ENCODE measurements around the gene SUSD1.

SUSD1 gene

GRCh38 chr9:112006361-112007020 is 168.6 kb downstream of the SUSD1 start:
- no peak overlapping the region for H3K9ac ChIP-seq (ENCODE audit: low read depth, low read length, poor library complexity, severe bottlenecking)
- H3K27me3 ChIP-seq (ENCODE audit: insufficient read depth, low read length, poor library complexity, severe bottlenecking) = no peaks in the 10 kb centered on the region
- no peak overlapping the region for H3K4me3 ChIP-seq (ENCODE audit: low read length, poor library complexity, severe bottlenecking)
- H3K79me2 ChIP-seq (ENCODE audit: insufficient read depth, low read length) = no peaks in the 10 kb centered on the region
- peaks cover 7% of the 10 kb centered on the region for H3K4me1 ChIP-seq (ENCODE audit: insufficient read depth, low read length, poor library complexity, severe bottlenecking)
- H3F3A ChIP-seq (ENCODE audit: low read depth) = no peaks in the 10 kb centered on the region
- no peak for TF ChIP-seq EZH2phosphoT487 (IDR thresholded peaks at IDR 0.05; ENCODE audit: borderline replicate concordance)
- TF ChIP-seq CTCF (conservative IDR thresholded peaks at IDR 0.05; ENCODE audit: low read length) = no peak
- no peak overlapping the region for H2AFZ ChIP-seq (ENCODE audit: low read length)
- no peaks in the 10 kb centered on the region for H3K36me3 ChIP-seq (ENCODE audit: insufficient read depth, low read length)
- no peaks in the 10 kb centered on the region for H4K20me1 ChIP-seq (ENCODE audit: insufficient read depth, low read length, poor library complexity, severe bottlenecking)
- no peak overlapping the region for H3K4me2 ChIP-seq (ENCODE audit: low read depth, low read length, poor library complexity, severe bottlenecking)
- H3K9me3 ChIP-seq (ENCODE audit: insufficient read depth, low read depth, low read length) = no peaks in the 10 kb centered on the region
- no peaks in the 10 kb centered on the region for H3K9me2 ChIP-seq (replicated peaks; ENCODE audit: low read depth, low read length)

DNA sequence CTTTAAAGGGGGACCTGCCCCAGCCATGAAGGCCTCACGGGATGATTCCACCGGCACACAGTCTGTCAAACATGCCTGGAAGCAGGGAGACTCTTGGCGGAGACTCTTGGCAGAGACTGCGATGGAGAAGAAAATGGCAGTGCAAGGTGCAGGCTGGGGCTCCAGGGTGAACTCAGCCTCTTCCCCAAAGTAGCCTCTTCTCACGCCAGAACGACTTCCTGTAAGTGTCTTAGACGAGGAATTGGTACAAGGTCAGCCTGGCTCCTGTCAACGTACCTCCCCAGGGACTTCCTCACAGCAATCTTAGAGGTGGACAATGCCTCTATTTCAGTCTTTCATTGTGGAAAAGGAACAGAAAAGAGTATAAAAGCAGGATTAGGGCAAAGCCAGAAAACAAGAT is 169.2 kb downstream of the SUSD1 start:
- no peaks in the 10 kb centered on the region for H4K20me1 ChIP-seq (ENCODE audit: insufficient read depth, low read length, poor library complexity, severe bottlenecking)
- H3F3A ChIP-seq (ENCODE audit: low read depth) = no peaks in the 10 kb centered on the region
- H3K9me3 ChIP-seq (ENCODE audit: insufficient read depth, low read depth, low read length) = no peaks in the 10 kb centered on the region
- H3K4me2 ChIP-seq (ENCODE audit: low read depth, low read length, poor library complexity, severe bottlenecking) = no peak overlapping the region
- no peaks in the 10 kb centered on the region for H3K27me3 ChIP-seq (ENCODE audit: insufficient read depth, low read length, poor library complexity, severe bottlenecking)
- H3K9ac ChIP-seq (ENCODE audit: low read depth, low read length, poor library complexity, severe bottlenecking) = no peak overlapping the region
- H3K4me3 ChIP-seq (ENCODE audit: low read length, poor library complexity, severe bottlenecking) = no peak overlapping the region
- peaks cover 7% of the 10 kb centered on the region for H3K4me1 ChIP-seq (ENCODE audit: insufficient read depth, low read length, poor library complexity, severe bottlenecking)
- H2AFZ ChIP-seq (ENCODE audit: low read length) = no peak overlapping the region
- TF ChIP-seq EZH2phosphoT487 (IDR thresholded peaks at IDR 0.05; ENCODE audit: borderline replicate concordance) (no peak), CTCF (conservative IDR thresholded peaks at IDR 0.05; ENCODE audit: low read length) (no peak)
- H3K9me2 ChIP-seq (replicated peaks; ENCODE audit: low read depth, low read length) = no peaks in the 10 kb centered on the region
- H3K79me2 ChIP-seq (ENCODE audit: insufficient read depth, low read length) = no peaks in the 10 kb centered on the region
- H3K36me3 ChIP-seq (ENCODE audit: insufficient read depth, low read length) = no peaks in the 10 kb centered on the region

- no peak overlapping the region for H3K4me3 ChIP-seq (ENCODE audit: low read length, poor library complexity, severe bottlenecking)
- peaks cover 7% of the 10 kb centered on the region for H3K4me1 ChIP-seq (ENCODE audit: insufficient read depth, low read length, poor library complexity, severe bottlenecking)
- H3K9ac ChIP-seq (ENCODE audit: low read depth, low read length, poor library complexity, severe bottlenecking) = no peak overlapping the region
- H3F3A ChIP-seq (ENCODE audit: low read depth) = no peaks in the 10 kb centered on the region
- no peaks in the 10 kb centered on the region for H3K27me3 ChIP-seq (ENCODE audit: insufficient read depth, low read length, poor library complexity, severe bottlenecking)
- no peaks in the 10 kb centered on the region for H3K9me2 ChIP-seq (replicated peaks; ENCODE audit: low read depth, low read length)
- H3K4me2 ChIP-seq (ENCODE audit: low read depth, low read length, poor library complexity, severe bottlenecking) = no peak overlapping the region
- no peaks in the 10 kb centered on the region for H4K20me1 ChIP-seq (ENCODE audit: insufficient read depth, low read length, poor library complexity, severe bottlenecking)
- no peaks in the 10 kb centered on the region for H3K9me3 ChIP-seq (ENCODE audit: insufficient read depth, low read depth, low read length)
- H2AFZ ChIP-seq (ENCODE audit: low read length) = no peak overlapping the region
- H3K36me3 ChIP-seq (ENCODE audit: insufficient read depth, low read length) = no peaks in the 10 kb centered on the region
- H3K79me2 ChIP-seq (ENCODE audit: insufficient read depth, low read length) = no peaks in the 10 kb centered on the region
- TF ChIP-seq CTCF (conservative IDR thresholded peaks at IDR 0.05; ENCODE audit: low read length) (no peak), EZH2phosphoT487 (IDR thresholded peaks at IDR 0.05; ENCODE audit: borderline replicate concordance) (no peak)
These were observed 171.6 kb downstream of the SUSD1 start for GRCh38 chr9:112003538-112003937.

Measured in Loucy (cell line).